Heart left ventricle (tissue), 16 donors: ENCODE measurements around the gene TAOK1. TPM values are rescaled to one million over a fixed set of nuclear protein-coding genes. Genes with fewer than 3 reads are reported as not detected.

Experiments used
- ATAC-seq, 4 donors: fragments of 200-7000 bp; cut with Tn5 transposase; one replicate each; pipeline ENCODE4 v1.9.1; 2020 to 2022; ENCODE audit warnings: moderate library complexity in 4 of 4, mild to moderate bottlenecking in 3 of 4, moderate number of reproducible peaks in 1 of 4
- DNase-seq, 5 donors: peaks; one replicate each; pipeline ENCODE4 v3.0.0-alpha.2; 2020
- H3K27ac ChIP-seq, 12 donors: fragments of 200-600 bp; sonication (generic) in 4 of 12; one replicate each; pipeline versions ENCODE4 v1.5.0 to v1.8.0; 2016 to 2022; ENCODE audit warnings: mild to moderate bottlenecking in 2 of 12
- H3K27me3 ChIP-seq, 9 donors: fragments of 200-600 bp; sonication (generic) in 2 of 9; one replicate each; pipeline versions ENCODE4 v1.5.1 to v1.8.0; 2016 to 2022; ENCODE audit warnings: mild to moderate bottlenecking in 3 of 9
- H3K36me3 ChIP-seq, 9 donors: fragments of 200-600 bp; sonication (generic) in 2 of 9; one replicate each; pipeline versions ENCODE4 v1.5.0 to v1.8.0; 2018 to 2022; ENCODE audit warnings: mild to moderate bottlenecking in 2 of 9
- H3K4me1 ChIP-seq, 12 donors: fragments of 200-600 bp; sonication (generic) in 4 of 12; one replicate each; pipeline versions ENCODE4 v1.5.0 to v1.8.0; 2016 to 2022; ENCODE audit warnings: mild to moderate bottlenecking in 3 of 12
- H3K4me3 ChIP-seq, 12 donors: fragments of 200-600 bp; sonication (generic) in 4 of 12; one replicate each; pipeline versions ENCODE4 v1.5.0 to v1.8.0; 2017 to 2022; ENCODE audit warnings: mild to moderate bottlenecking in 9 of 12, moderate library complexity in 4 of 12
- H3K9me3 ChIP-seq, 12 donors: fragments of 200-600 bp; sonication (generic) in 4 of 12; one replicate each; pipeline versions ENCODE4 v1.5.0 to v1.8.0; 2016 to 2022; ENCODE audit warnings: mild to moderate bottlenecking in 1 of 12
- CTCF ChIP-seq, 12 donors: fragments of 200-600 bp; sonication (generic) in 4 of 12; IDR thresholded peaks; one replicate each; pipeline versions ENCODE4 v1.5.0 to v1.8.0; 2018 to 2022; ENCODE audit warnings: antibody characterized with exemption in 12 of 12, mild to moderate bottlenecking in 5 of 12
- POLR2A ChIP-seq, 2 donors: fragments of 450-650 bp; IDR thresholded peaks; one replicate each; pipeline ENCODE4 v1.6.1; 2017; ENCODE audit warnings: antibody characterized with exemption in 2 of 2, mild to moderate bottlenecking in 2 of 2, moderate library complexity in 2 of 2
- WGBS, 4 donors: extraction: QIAGEN DNeasy Blood & Tissue Kit in 2 of 4; methylation state at CpG; one replicate each; pipeline versions ENCODE4 v1.1.5 to v1.1.7; 2013 to 2018; 5-methylcytosine and 5-hydroxymethylcytosine counted together
- intact Hi-C, 10 donors: fragments of 100-400 bp; cut with DNase I; formaldehyde crosslinking; loops; one replicate each; pipeline versions ENCODE4 v1.11.1 to v1.14.2; 2022
- polyA plus RNA-seq, 2 donors: library from polyadenylated mRNA; stranded (reverse); fragments of 200-250 nt; gene quantifications; one replicate each; pipeline ENCODE4 v1.2.3, GENCODE V29; 2013
- total RNA-seq, 9 donors: library from RNA; depleted of rRNA in 2 of 9; stranded (reverse); fragments of >200 nt in 2 of 9; fragmentation: NEBNext Ultra II Directional in 3 of 9; extraction: Animal tissue kit (Norgen Biotek cat#: 25700) in 3 of 9; gene quantifications; one replicate each; pipeline versions ENCODE4 v1.1.0 to v1.2.4, GENCODE V29; 2016 to 2023
- donor health status: ischemic (EF 13 %, LVEDD 7.1; RV severe dilation, severe dysfunction).
- donor health status: healthy with polysubstance abuse.
- donor health status: DM: no; HTN: yes; CAD: no.
- donor health status: DM: no; HTN: no; CAD: no.
- donor health status: ischemic (EF 25% LVEDD 6.9; RV normal size, moderate dysfunction).
- donor health status: ischemic (EF 25% LVEDD 5.7; RV mildly dilated, moderate dysfunction).
- donor health status: healthy.
- donor health status: DM: yes; HTN: yes; CAD: no.
- donor health status: ischemic (EF 35%, LVEDD 5.7; RV mildly dilated, moderate dysfunction).
- donor health status: nonischemic (EF 11% LVEDD 7.7; RV severe dilation, severe dysfunction).
- donor health status: DM: yes; HTN: yes; CAD: no.
- donor health status: PGD.
- donor health status: ischemic (EF 29% LVEDD 5.4; RV normal size, mild dysfunction).
- donor health status: nonischemic (EF 23%, LVEDD 6.1; RV moderate dilation, normal function).

TAOK1 gene
- total and polyA plus RNA-seq, 11 donors: 9.2 to 81.2 (median 59.0) TPM

DNA sequence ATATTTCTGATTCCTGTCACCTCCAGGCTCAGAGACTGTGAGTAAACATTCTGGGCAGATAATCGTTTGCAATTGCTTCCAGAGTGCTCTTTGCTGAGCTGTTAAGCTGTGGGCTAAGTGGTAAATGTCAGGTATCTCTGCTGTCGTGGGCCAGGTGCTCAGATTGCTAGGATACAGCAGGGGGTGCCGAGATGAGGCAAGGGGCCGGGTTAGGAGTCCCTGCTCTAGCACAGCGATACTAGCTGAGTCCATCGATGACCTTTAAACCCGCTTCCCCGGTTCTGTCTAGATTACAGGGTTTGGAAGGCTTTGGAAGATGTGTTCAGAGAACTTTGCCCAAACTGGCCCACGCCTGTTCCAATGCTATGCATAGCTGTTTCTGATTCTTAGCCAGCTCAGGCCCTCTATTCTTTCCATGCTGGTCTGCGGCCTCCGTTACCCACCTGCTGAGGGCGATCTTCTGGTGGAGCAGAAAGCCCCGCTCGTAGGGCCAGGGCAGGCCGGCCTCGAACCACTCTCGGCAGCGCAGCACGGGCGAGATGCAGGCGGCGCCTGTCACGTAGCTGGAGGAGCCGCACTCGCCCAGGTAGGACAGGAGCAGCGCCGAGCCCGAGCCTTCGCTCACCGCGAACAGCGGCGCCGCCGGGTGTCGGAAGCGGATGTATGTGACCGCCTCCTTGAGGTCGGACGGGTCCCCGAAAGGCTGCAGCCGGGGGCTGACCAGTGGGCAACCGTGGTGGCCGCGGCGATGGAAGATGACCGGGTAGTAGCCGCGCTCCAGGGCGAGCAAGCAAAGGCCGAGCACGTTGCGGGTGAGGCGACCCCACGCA lies 175.7 kb downstream of the TAOK1 start:
- H3K9me3 ChIP-seq: no peaks in the 10 kb centered on the region
- DNase-seq: peak in 2 of 5 donors; percentile 12 to 46
- ATAC-seq: peak in 1 of 4 donors; percentile 0

GRCh38 chr17:29566473-29567303 lies 176.5 kb downstream of the TAOK1 start, which contains the start of gene ABHD15:
Gene ABHD15, minus strand, starts transcription at chr17:29567037. Its CDS starts 71 bp downstream, at chr17:29566966.
- H3K9me3 ChIP-seq: no peaks in the 10 kb centered on the region
- peak within 1 kb of the TSS; percentile 66 to 86 (median 81) for H3K4me3 ChIP-seq
- DNase-seq (peak; percentile 59 to 85 (median 67)), ATAC-seq (peak in 3 of 4 donors; percentile 8 to 58 (median 57))
- H3K4me1 ChIP-seq: peaks cover 0 to 63% (median 30%) of the 10 kb centered on the region in 12 donors
- 1 to 3% (median 2%) methylated on average over 36 to 94 of the region's 94 CpGs for WGBS, 4 donors
- H3K27me3 ChIP-seq: no peaks in the 10 kb centered on the region
- TF ChIP-seq POLR2A (IDR thresholded peaks at IDR 0.05) (peak in 1 of 2 donors; percentile 57), CTCF (IDR thresholded peaks at IDR 0.05) (no peak)
- H3K27ac ChIP-seq: peak within 1 kb of the TSS; percentile 59 to 93 (median 88)
- H3K36me3 ChIP-seq: peaks cover 0 to 3% (median 0%) of the 10 kb centered on the region in 9 donors
- intact Hi-C loops: loop anchor here in 2 of 10 donors (10.0 kb wide), 2 partner anchors 422 to 918 kb away; no protein-coding TSS in a partner anchor

More for the DNA sequence above, 175.7 kb downstream of the TAOK1 start:
- peak overlapping the region in 8 of 12 donors; percentile 59 to 93 (median 91) for H3K27ac ChIP-seq
- intact Hi-C loops: loop anchor here in 2 of 10 donors (10.0 kb wide), 2 partner anchors 421 to 919 kb away; no protein-coding TSS in a partner anchor
- H3K27me3 ChIP-seq: no peaks in the 10 kb centered on the region
- peak overlapping the region; percentile 66 to 86 (median 81) for H3K4me3 ChIP-seq
- WGBS, 4 donors: 18 to 36% (median 30%) methylated on average over 45 to 55 of the region's 55 CpGs
- peaks cover 0 to 68% (median 25%) of the 10 kb centered on the region in 12 donors for H3K4me1 ChIP-seq
- TF ChIP-seq POLR2A (IDR thresholded peaks at IDR 0.05) (no peak), CTCF (IDR thresholded peaks at IDR 0.05) (peak in 1 of 12 donors; percentile 15)
- peaks cover 0 to 3% (median 0%) of the 10 kb centered on the region in 9 donors for H3K36me3 ChIP-seq

DNA sequence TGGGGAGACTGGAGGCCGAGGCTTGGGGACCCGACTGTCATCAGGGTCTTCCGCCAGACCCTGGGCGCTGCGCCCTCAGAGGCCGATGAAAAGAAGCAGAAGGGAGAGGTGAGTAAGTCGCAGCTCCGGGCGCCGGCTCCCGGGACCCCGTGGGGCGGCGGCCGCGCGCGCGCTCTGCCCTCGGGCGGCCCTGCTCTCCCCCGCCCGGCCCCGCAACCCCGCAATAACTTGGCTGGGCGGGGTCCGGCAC lies 177.1 kb downstream of the TAOK1 start:
- TF ChIP-seq CTCF (IDR thresholded peaks at IDR 0.05) (no peak), POLR2A (IDR thresholded peaks at IDR 0.05) (peak in 1 of 2 donors; percentile 1)
- Histone ChIP-seq H3K9me3 (no peaks in the 10 kb centered on the region), H3K27ac (peak overlapping the region; percentile 59 to 93 (median 88)), H3K27me3 (no peaks in the 10 kb centered on the region), H3K4me3 (peak overlapping the region; percentile 66 to 86 (median 81)), H3K4me1 (peaks cover 4 to 62% (median 32%) of the 10 kb centered on the region in 12 donors), H3K36me3 (peaks cover 0 to 3% (median 0%) of the 10 kb centered on the region in 9 donors)
- peak in 2 of 4 donors; percentile 3 to 5 for ATAC-seq
- intact Hi-C loops: loop anchor here in 2 of 10 donors (10.0 kb wide), 2 partner anchors 422 to 918 kb away; no protein-coding TSS in a partner anchor
- DNase-seq: peak in 1 of 5 donors; percentile 17
- 1% methylated on average over 27 of the region's 27 CpGs; no CpG with 5 or more reads in 1 of the 4 donors for WGBS, 4 donors
